Gastrocnemius medialis (tissue), 4 donors: ENCODE results near the gene MRPL20. TPM values are rescaled to one million over a fixed set of nuclear protein-coding genes. Genes with fewer than 3 reads are reported as not detected.

Experiments
- ATAC-seq, 2 donors: fragments of 150-250 bp; one replicate each; pipeline ENCODE4 v1.9.1; 2016
- DNase-seq, 2 donors: peaks; one replicate each; pipeline ENCODE4 v3.0.0-alpha.2; 2019
- H3K27ac ChIP-seq, 4 donors: fragments of 200-600 bp; sonication (generic); 1 replicate in 1 of 4; 2 replicates in 3 of 4; pipeline ENCODE4 v1.5.1; 2016 to 2018; ENCODE audit warnings: mild to moderate bottlenecking in 2 of 4, moderate library complexity in 1 of 4
- H3K27me3 ChIP-seq, 3 donors: fragments of 200-600 bp; sonication (generic) in 2 of 3; 1 replicate in 1 of 3; 2 replicates in 2 of 3; pipeline versions ENCODE4 v1.5.1 to v1.6.0; 2016 to 2019; ENCODE audit warnings: mild to moderate bottlenecking in 1 of 3, moderate library complexity in 1 of 3
- H3K36me3 ChIP-seq, 2 donors: fragments of 200-600 bp; sonication (generic) in 1 of 2; one replicate each; pipeline ENCODE4 v1.5.1; 2017 to 2018
- H3K4me1 ChIP-seq, 2 donors: fragments of 200-600 bp; sonication (generic) in 1 of 2; one replicate each; pipeline ENCODE4 v1.5.1; 2016 to 2017; ENCODE audit warnings: mild to moderate bottlenecking in 2 of 2
- H3K4me3 ChIP-seq, 4 donors: fragments of 200-600 bp; sonication (generic) in 3 of 4; 1 replicate in 1 of 4; 2 replicates in 3 of 4; pipeline ENCODE4 v1.5.1; 2016 to 2019; ENCODE audit warnings: mild to moderate bottlenecking in 2 of 4
- H3K9me3 ChIP-seq, 3 donors: fragments of 200-600 bp; sonication (generic) in 2 of 3; 1 replicate in 1 of 3; 2 replicates in 2 of 3; pipeline ENCODE4 v1.5.1; 2016 to 2019
- POLR2A ChIP-seq, 2 donors: fragments of 450-650 bp; IDR thresholded peaks; one replicate each; pipeline ENCODE4 v1.6.1; 2017; ENCODE audit warnings: antibody characterized with exemption in 2 of 2, mild to moderate bottlenecking in 2 of 2, moderate library complexity in 2 of 2
- in situ Hi-C, 4 donors: fragments of 200-750 bp; cut with MboI; loops; one replicate each; pipeline versions ENCODE4 v1.15.0 to v1.8.0; 2017; ENCODE audit warnings: low sequenced_read_pairs in 4 of 4
- intact Hi-C: fragments of 100-400 bp; cut with DNase I; formaldehyde crosslinking; loops from one replicate; pipeline ENCODE4 v1.15.1; 2023; ENCODE audit warnings: low total_unique reads
- total RNA-seq, 4 donors: library from RNA; depleted of rRNA; stranded (reverse); fragments of >200 nt; gene quantifications; one replicate each; pipeline versions ENCODE4 v1.1.0 to v1.2.3, GENCODE V29; 2016
- TF ChIP-seq, protein P1 (sequence below), 5 experiments: fragments of 450-650 bp in 3 of 5; fragments of 200-600 bp in 2 of 5; sonication (generic) in 2 of 5; IDR thresholded peaks in 4 of 5; conservative IDR thresholded peaks in 1 of 5; 1 replicate in 4 of 5; 2 replicates in 1 of 5; pipeline ENCODE4 v1.5.1; 2016 to 2019; ENCODE audit warnings: antibody characterized with exemption in 5 of 5, mild to moderate bottlenecking in 3 of 5, moderate library complexity in 3 of 5

MRPL20 gene
- total RNA-seq, 4 donors from 2014 or later, result 167 to 260 (median 203) TPM

DNA sequence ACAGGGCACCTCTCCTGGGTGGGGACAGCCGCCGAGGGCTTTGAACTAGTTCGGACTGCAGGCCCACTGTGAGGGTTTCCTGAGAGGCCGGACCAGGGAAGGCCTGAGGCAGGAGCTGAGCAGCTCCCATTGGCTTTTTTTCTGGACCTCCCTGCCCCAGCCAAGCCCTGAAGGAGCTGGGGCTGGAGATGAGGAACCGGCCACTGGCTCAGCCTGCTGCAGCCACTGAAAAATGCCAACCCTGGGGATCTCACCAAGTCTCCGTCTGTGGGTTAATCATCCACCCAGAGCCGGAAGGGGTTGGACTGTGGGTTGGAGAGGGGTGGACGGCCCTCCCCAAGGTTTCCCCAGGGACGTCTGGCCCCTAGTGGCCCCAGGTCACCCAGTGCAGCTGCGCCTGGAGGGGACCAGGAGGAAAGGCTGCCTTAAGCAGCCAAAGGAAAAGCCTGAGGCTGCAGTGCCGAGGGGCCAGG lies 30.8 kb upstream of the MRPL20 start:
- Histone ChIP-seq H3K27me3 (peaks cover 0 to 24% (median 9%) of the 10 kb centered on the region in 3 donors), H3K27ac (no peak overlapping the region), H3K4me3 (no peak overlapping the region), H3K36me3 (no peaks in the 10 kb centered on the region), H3K9me3 (no peaks in the 10 kb centered on the region), H3K4me1 (peaks cover 14 to 41% of the 10 kb centered on the region in 2 donors)
- intact Hi-C loops, result no loop called here
- ATAC-seq (no peak), DNase-seq (no peak)
- in situ Hi-C loops, result no loop called here
- TF ChIP-seq POLR2A (IDR thresholded peaks at IDR 0.05), result no peak
- TF ChIP-seq, protein P1, sequence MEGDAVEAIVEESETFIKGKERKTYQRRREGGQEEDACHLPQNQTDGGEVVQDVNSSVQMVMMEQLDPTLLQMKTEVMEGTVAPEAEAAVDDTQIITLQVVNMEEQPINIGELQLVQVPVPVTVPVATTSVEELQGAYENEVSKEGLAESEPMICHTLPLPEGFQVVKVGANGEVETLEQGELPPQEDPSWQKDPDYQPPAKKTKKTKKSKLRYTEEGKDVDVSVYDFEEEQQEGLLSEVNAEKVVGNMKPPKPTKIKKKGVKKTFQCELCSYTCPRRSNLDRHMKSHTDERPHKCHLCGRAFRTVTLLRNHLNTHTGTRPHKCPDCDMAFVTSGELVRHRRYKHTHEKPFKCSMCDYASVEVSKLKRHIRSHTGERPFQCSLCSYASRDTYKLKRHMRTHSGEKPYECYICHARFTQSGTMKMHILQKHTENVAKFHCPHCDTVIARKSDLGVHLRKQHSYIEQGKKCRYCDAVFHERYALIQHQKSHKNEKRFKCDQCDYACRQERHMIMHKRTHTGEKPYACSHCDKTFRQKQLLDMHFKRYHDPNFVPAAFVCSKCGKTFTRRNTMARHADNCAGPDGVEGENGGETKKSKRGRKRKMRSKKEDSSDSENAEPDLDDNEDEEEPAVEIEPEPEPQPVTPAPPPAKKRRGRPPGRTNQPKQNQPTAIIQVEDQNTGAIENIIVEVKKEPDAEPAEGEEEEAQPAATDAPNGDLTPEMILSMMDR (IDR thresholded peaks at IDR 0.05 in 4 of 5, conservative IDR thresholded peaks at IDR 0.05 in 1 of 5), result no peak

DNA sequence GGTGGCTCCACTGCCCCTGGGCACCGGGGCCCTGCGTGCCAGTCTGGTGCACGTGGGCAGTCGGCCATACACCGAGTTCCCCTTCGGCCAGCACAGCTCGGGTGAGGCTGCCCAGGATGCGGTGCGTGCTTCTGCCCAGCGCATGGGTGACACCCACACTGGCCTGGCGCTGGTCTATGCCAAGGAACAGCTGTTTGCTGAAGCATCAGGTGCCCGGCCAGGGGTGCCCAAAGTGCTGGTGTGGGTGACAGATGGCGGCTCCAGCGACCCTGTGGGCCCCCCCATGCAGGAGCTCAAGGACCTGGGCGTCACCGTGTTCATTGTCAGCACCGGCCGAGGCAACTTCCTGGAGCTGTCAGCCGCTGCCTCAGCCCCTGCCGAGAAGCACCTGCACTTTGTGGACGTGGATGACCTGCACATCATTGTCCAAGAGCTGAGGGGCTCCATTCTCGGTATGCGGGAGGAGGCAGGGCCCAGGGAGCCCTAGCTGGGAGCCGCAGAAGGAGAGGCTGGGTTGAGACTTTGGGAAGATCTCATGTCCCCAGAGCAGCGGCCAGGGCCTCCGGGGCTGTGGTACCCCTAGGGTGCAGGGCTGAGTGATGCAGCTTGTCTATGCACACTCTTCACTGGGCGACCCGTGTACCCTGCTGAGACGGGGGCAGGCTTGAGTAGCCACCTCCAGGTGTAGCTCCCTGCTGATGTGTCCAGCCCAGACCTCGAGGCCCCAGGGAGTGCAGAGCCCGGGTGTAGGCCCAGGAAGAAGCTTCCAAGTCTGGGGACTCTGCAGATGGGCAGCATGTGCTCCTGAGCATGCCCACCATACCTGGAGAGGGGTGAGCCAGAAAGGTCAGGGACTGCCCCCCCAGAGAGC lies 30.2 kb upstream of the MRPL20 start:
- H3K27ac ChIP-seq, result no peak overlapping the region
- in situ Hi-C loops (no loop called here), intact Hi-C loops (no loop called here)
- ATAC-seq, result no peak
- H3K36me3 ChIP-seq, result no peaks in the 10 kb centered on the region
- H3K4me3 ChIP-seq, result no peak overlapping the region
- peaks cover 14 to 46% of the 10 kb centered on the region in 2 donors for H3K4me1 ChIP-seq
- H3K27me3 ChIP-seq, result peaks cover 0 to 24% (median 9%) of the 10 kb centered on the region in 3 donors
- DNase-seq, result no peak
- no peaks in the 10 kb centered on the region for H3K9me3 ChIP-seq
- TF ChIP-seq, protein P1 (IDR thresholded peaks at IDR 0.05 in 4 of 5, conservative IDR thresholded peaks at IDR 0.05 in 1 of 5), result no peak
- TF ChIP-seq POLR2A (IDR thresholded peaks at IDR 0.05), result no peak

DNA sequence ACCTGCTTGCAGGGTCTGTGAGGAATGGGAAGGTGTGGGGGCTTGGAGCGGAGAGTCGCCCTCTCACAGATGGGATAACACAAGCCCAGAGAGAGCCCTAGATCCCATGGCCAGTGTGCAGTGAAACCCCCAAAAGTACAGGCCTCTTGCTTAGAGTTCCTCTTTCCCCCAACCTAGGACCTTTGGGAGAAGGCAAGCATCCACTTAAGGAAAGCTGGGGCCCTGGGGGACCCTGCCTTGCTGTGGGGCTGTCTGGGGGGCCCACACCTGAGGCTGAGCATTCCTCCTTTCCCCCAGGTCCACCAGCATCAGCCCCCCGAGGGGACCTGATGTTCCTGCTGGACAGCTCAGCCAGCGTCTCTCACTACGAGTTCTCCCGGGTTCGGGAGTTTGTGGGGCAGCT lies 29.5 kb upstream of the MRPL20 start:
- no peak for DNase-seq
- in situ Hi-C loops, result no loop called here
- intact Hi-C loops, result no loop called here
- H3K4me3 ChIP-seq, result peak overlapping the region in 3 of 4 donors; percentile 41 to 56 (median 50)
- no peak overlapping the region for H3K27ac ChIP-seq
- H3K27me3 ChIP-seq, result peaks cover 0 to 24% (median 9%) of the 10 kb centered on the region in 3 donors
- H3K4me1 ChIP-seq, result peaks cover 14 to 52% of the 10 kb centered on the region in 2 donors
- TF ChIP-seq, protein P1 (IDR thresholded peaks at IDR 0.05 in 4 of 5, conservative IDR thresholded peaks at IDR 0.05 in 1 of 5), result no peak
- no peak for TF ChIP-seq POLR2A (IDR thresholded peaks at IDR 0.05)
- ATAC-seq, result no peak
- H3K9me3 ChIP-seq, result no peaks in the 10 kb centered on the region
- H3K36me3 ChIP-seq, result no peaks in the 10 kb centered on the region

DNA sequence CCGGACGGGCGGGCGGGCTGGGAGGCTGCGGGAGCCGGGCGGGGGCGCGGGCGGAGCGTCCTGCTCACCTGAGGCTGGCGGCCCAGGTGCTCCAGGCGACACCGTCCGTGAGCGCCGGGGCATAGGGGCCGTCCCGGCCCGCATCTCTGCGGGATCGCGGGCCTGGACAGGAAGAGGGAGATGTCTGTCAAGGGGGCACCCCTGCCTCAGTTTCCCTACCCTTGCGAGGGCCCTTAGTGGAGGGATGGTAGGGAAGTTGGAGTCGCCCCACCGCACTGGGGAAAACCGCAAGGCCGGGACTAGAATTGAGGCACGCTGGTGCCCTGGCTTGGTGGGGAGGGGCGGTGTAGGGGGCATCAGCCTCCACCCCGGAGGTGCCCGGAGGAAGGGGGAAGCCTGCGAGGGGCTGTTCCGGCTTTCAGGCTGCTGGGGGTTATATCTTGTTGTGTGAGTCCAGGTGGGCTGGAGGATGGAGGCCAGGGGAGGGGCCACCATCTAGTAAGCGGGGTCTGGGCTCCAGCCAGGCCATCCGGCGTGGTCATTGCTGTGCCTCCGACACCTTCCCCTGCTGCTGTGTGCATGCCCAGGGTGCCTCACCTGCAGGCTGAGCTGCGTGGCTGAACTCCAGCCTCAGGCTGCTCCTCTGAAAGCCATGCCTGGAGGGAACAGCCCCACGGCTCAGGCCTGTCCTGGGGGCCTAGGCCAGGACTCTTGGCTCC lies 29.0 kb upstream of the MRPL20 start:
- no peak for DNase-seq
- peak overlapping the region; percentile 30 to 56 (median 46) for H3K4me3 ChIP-seq
- in situ Hi-C loops, result no loop called here
- TF ChIP-seq, protein P1 (IDR thresholded peaks at IDR 0.05 in 4 of 5, conservative IDR thresholded peaks at IDR 0.05 in 1 of 5), result no peak
- TF ChIP-seq POLR2A (IDR thresholded peaks at IDR 0.05), result no peak
- peaks cover 20 to 56% of the 10 kb centered on the region in 2 donors for H3K4me1 ChIP-seq
- H3K27me3 ChIP-seq, result peaks cover 0 to 24% (median 9%) of the 10 kb centered on the region in 3 donors
- ATAC-seq, result no peak
- intact Hi-C loops, result no loop called here
- H3K27ac ChIP-seq, result peak overlapping the region in 2 of 4 donors; percentile 9 to 19
- H3K36me3 ChIP-seq, result no peaks in the 10 kb centered on the region
- H3K9me3 ChIP-seq, result no peaks in the 10 kb centered on the region
